ENCODE data around the gene PLAC8.

The PLAC8 gene

GRCh38 chr4:83114576-83114975, at the start of gene PLAC8:
Gene PLAC8, minus strand, starts transcription at chr4:83114729. Its CDS starts 6,808 bp downstream, at chr4:83107921.
- Histone ChIP-seq H3K4me3 (ENCODE audit: low read depth, low read length) (no peak within 1 kb of the TSS), H3K27ac (ENCODE audit: extremely low read depth, low read depth, low read length) (no peak within 1 kb of the TSS), H3K4me1 (ENCODE audit: control insufficient read depth, insufficient read depth, low read length) (no peaks in the 10 kb centered on the region), H3K9me3 (ENCODE audit: control insufficient read depth, insufficient read depth, low read depth, low read length) (no peaks in the 10 kb centered on the region), H3K36me3 (ENCODE audit: control insufficient read depth in 2 of 2, insufficient read depth in 1 of 2, low read length in 2 of 2) (no peaks in the 10 kb centered on the region)
- POLR2A ChIA-PET: no interaction called here
- TF ChIP-seq PRDM4 (tag by site-specific recombination; IDR thresholded peaks at IDR 0.05) (peak; percentile 77), PRDM6 (tag by site-specific recombination; IDR thresholded peaks at IDR 0.05) (peak; percentile 38; the same call in 1 of the 2 replicates), SALL2 (tag by site-specific recombination; IDR thresholded peaks at IDR 0.05; ENCODE audit: borderline replicate concordance) (no peak), ZNF792 (tag by site-specific recombination; IDR thresholded peaks at IDR 0.05) (no peak)
- CTCF ChIA-PET: interaction anchor here (0.7 kb wide), 1 partner anchor 737 kb away, joined by 3 read pairs; no protein-coding TSS in a partner anchor

GRCh38 chr4:83153417-83153816, 38.9 kb upstream of the PLAC8 start:
- H3K9me3 ChIP-seq (ENCODE audit: control insufficient read depth, insufficient read depth, low read depth, low read length): no peaks in the 10 kb centered on the region
- TF ChIP-seq ZNF23 (tag by site-specific recombination; IDR thresholded peaks at IDR 0.05; ENCODE audit: borderline replicate concordance) (no peak), SALL2 (tag by site-specific recombination; IDR thresholded peaks at IDR 0.05; ENCODE audit: borderline replicate concordance) (no peak), MEIS1 (CRISPR knock-in tag; IDR thresholded peaks at IDR 0.05; ENCODE audit: borderline replicate concordance) (no peak), SCRT1 (tag by site-specific recombination; IDR thresholded peaks at IDR 0.05; ENCODE audit: borderline replicate concordance) (no peak), ZNF214 (tag by site-specific recombination; IDR thresholded peaks at IDR 0.05; ENCODE audit: borderline replicate concordance) (no peak), PRDM10 (tag by site-specific recombination; IDR thresholded peaks at IDR 0.05) (no peak), ELK4 (IDR thresholded peaks at IDR 0.05; ENCODE audit: borderline replicate concordance, low read depth, low read length) (no peak), ZNF433 (tag by site-specific recombination; IDR thresholded peaks at IDR 0.05; ENCODE audit: low read depth) (no peak), ZFHX2 (tag by site-specific recombination; conservative IDR thresholded peaks at IDR 0.05) (no peak), ZNF362 (tag by site-specific recombination; IDR thresholded peaks at IDR 0.05) (no peak), ZFP37 (tag by site-specific recombination; IDR thresholded peaks at IDR 0.05) (no peak), ZNF830 (tag by site-specific recombination; IDR thresholded peaks at IDR 0.05; ENCODE audit: low read depth) (no peak), ZNF341 (tag by site-specific recombination; IDR thresholded peaks at IDR 0.05; ENCODE audit: low read depth) (no peak), MYNN (tag by site-specific recombination; IDR thresholded peaks at IDR 0.05; ENCODE audit: borderline replicate concordance) (no peak), ZNF677 (tag by site-specific recombination; IDR thresholded peaks at IDR 0.05) (no peak), ZNF76 (tag by site-specific recombination; IDR thresholded peaks at IDR 0.05; ENCODE audit: borderline replicate concordance, low read depth) (no peak), ZSCAN30 (tag by site-specific recombination; IDR thresholded peaks at IDR 0.05) (no peak), ZFP3 (tag by site-specific recombination; IDR thresholded peaks at IDR 0.05; ENCODE audit: low read depth) (no peak)
- no peaks in the 10 kb centered on the region for H3K4me1 ChIP-seq (ENCODE audit: control insufficient read depth, insufficient read depth, low read length)
- ChIA-PET POLR2A (no interaction called here), CTCF (no interaction called here)
- no peak overlapping the region for H3K4me3 ChIP-seq (ENCODE audit: low read depth, low read length)
- H3K36me3 ChIP-seq (ENCODE audit: control insufficient read depth in 2 of 2, insufficient read depth in 1 of 2, low read length in 2 of 2): no peaks in the 10 kb centered on the region
- H3K27ac ChIP-seq (ENCODE audit: extremely low read depth, low read depth, low read length): no peak overlapping the region

All from HEK293 (cell line).